Liver (tissue), 3 donors: ENCODE results near the gene DMRT1.

Experiments used
- CTCF ChIP-seq: fragments of 150-350 bp; IDR thresholded peaks from 2 replicates; pipeline ENCODE4 v1.5.1; 2017; ENCODE audit warnings: improper control_type of control experiment, low read depth, low read length; ENCODE audit not compliant: missing input control
- EGR1 ChIP-seq, 2 donors: IDR thresholded peaks; 2 replicates each; pipeline ENCODE4 v1.6.1; 2016 to 2018; ENCODE audit warnings: antibody characterized with exemption in 2 of 2, low read depth in 2 of 2
- GABPA ChIP-seq, 2 donors: IDR thresholded peaks in 1 of 2; conservative IDR thresholded peaks in 1 of 2; 2 replicates each; pipeline ENCODE4 v1.6.1; 2016; ENCODE audit warnings: antibody characterized with exemption in 2 of 2, mild to moderate bottlenecking in 1 of 2, moderate library complexity in 1 of 2
- JUND ChIP-seq, 2 donors: IDR thresholded peaks; 2 replicates each; pipeline ENCODE4 v1.6.1; 2016; ENCODE audit warnings: antibody characterized with exemption in 2 of 2
- NR2F2 ChIP-seq: IDR thresholded peaks from 2 replicates; pipeline ENCODE4 v1.6.1; 2016; ENCODE audit warnings: antibody characterized with exemption
- RAD21 ChIP-seq, 2 donors: IDR thresholded peaks; 2 replicates each; pipeline ENCODE4 v1.6.1; 2016; ENCODE audit warnings: antibody characterized with exemption in 2 of 2, mild to moderate bottlenecking in 2 of 2
- SP1 ChIP-seq: IDR thresholded peaks from 2 replicates; pipeline ENCODE4 v1.6.1; 2018; ENCODE audit warnings: antibody characterized with exemption, mild to moderate bottlenecking
- TAF1 ChIP-seq: conservative IDR thresholded peaks from 2 replicates; pipeline ENCODE4 v1.6.1; 2016; ENCODE audit warnings: antibody characterized with exemption, mild to moderate bottlenecking
- YY1 ChIP-seq: IDR thresholded peaks from 2 replicates; pipeline ENCODE4 v1.6.1; 2016; ENCODE audit warnings: antibody characterized with exemption, mild to moderate bottlenecking
- TF ChIP-seq, protein P1 (sequence below): IDR thresholded peaks from 2 replicates; pipeline ENCODE4 v1.6.1; 2016; ENCODE audit warnings: antibody characterized with exemption
- TF ChIP-seq, protein P2 (sequence below): IDR thresholded peaks from 2 replicates; pipeline ENCODE4 v1.6.1; 2016; ENCODE audit warnings: antibody characterized with exemption, mild to moderate bottlenecking
- TF ChIP-seq, protein P3 (sequence below): IDR thresholded peaks from 2 replicates; pipeline ENCODE4 v1.6.1; 2016; ENCODE audit warnings: antibody characterized with exemption
- TF ChIP-seq, protein P4 (sequence below): IDR thresholded peaks from 2 replicates; pipeline ENCODE4 v1.6.1; 2016; ENCODE audit warnings: antibody characterized with exemption
- donor health status: healthy.
- donor health status: healthy.

DNA sequence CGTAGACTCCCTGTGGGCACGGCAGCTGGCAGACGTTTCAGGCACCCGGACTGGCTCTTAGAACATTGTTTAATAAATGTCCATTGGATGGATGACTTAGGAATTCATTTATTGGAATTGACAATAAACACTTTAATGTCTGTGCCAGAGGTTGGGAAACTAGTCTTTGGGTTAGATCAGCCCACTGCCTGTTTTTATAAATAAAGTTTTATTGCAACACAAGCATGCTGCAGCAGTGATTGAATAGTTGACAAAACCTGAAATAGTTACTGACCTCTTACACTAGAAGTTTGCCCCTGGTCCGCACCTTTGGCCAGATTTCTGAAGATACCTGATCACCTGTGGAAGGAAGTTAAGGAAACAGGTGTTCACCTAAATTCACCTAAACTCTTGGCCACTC lies 51.6 kb downstream of the DMRT1 start:
- TF ChIP-seq, protein P1, sequence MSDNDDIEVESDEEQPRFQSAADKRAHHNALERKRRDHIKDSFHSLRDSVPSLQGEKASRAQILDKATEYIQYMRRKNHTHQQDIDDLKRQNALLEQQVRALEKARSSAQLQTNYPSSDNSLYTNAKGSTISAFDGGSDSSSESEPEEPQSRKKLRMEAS: no peak
- no peak for TF ChIP-seq JUND (IDR thresholded peaks at IDR 0.05)
- no peak for TF ChIP-seq CTCF
- no peak for TF ChIP-seq RAD21 (IDR thresholded peaks at IDR 0.05)
- TF ChIP-seq, protein P2, sequence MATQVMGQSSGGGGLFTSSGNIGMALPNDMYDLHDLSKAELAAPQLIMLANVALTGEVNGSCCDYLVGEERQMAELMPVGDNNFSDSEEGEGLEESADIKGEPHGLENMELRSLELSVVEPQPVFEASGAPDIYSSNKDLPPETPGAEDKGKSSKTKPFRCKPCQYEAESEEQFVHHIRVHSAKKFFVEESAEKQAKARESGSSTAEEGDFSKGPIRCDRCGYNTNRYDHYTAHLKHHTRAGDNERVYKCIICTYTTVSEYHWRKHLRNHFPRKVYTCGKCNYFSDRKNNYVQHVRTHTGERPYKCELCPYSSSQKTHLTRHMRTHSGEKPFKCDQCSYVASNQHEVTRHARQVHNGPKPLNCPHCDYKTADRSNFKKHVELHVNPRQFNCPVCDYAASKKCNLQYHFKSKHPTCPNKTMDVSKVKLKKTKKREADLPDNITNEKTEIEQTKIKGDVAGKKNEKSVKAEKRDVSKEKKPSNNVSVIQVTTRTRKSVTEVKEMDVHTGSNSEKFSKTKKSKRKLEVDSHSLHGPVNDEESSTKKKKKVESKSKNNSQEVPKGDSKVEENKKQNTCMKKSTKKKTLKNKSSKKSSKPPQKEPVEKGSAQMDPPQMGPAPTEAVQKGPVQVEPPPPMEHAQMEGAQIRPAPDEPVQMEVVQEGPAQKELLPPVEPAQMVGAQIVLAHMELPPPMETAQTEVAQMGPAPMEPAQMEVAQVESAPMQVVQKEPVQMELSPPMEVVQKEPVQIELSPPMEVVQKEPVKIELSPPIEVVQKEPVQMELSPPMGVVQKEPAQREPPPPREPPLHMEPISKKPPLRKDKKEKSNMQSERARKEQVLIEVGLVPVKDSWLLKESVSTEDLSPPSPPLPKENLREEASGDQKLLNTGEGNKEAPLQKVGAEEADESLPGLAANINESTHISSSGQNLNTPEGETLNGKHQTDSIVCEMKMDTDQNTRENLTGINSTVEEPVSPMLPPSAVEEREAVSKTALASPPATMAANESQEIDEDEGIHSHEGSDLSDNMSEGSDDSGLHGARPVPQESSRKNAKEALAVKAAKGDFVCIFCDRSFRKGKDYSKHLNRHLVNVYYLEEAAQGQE: no peak
- TF ChIP-seq, protein P3, sequence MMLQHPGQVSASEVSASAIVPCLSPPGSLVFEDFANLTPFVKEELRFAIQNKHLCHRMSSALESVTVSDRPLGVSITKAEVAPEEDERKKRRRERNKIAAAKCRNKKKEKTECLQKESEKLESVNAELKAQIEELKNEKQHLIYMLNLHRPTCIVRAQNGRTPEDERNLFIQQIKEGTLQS: no peak
- no peak for TF ChIP-seq GABPA (IDR thresholded peaks at IDR 0.05 in 1 of 2, conservative IDR thresholded peaks at IDR 0.05 in 1 of 2)
- TF ChIP-seq YY1: no peak
- no peak for TF ChIP-seq TAF1
- TF ChIP-seq NR2F2: no peak
- TF ChIP-seq, protein P4, sequence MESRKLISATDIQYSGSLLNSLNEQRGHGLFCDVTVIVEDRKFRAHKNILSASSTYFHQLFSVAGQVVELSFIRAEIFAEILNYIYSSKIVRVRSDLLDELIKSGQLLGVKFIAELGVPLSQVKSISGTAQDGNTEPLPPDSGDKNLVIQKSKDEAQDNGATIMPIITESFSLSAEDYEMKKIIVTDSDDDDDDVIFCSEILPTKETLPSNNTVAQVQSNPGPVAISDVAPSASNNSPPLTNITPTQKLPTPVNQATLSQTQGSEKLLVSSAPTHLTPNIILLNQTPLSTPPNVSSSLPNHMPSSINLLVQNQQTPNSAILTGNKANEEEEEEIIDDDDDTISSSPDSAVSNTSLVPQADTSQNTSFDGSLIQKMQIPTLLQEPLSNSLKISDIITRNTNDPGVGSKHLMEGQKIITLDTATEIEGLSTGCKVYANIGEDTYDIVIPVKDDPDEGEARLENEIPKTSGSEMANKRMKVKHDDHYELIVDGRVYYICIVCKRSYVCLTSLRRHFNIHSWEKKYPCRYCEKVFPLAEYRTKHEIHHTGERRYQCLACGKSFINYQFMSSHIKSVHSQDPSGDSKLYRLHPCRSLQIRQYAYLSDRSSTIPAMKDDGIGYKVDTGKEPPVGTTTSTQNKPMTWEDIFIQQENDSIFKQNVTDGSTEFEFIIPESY: no peak
- no peak for TF ChIP-seq EGR1 (IDR thresholded peaks at IDR 0.05; ENCODE audit: low read depth in 2 of 2)
- TF ChIP-seq SP1: no peak
